Measurements from ENCODE around the gene SIPA1L2. TPM values are rescaled to one million over a fixed set of nuclear protein-coding genes. Genes with fewer than 3 reads are reported as not detected.

Gene SIPA1L2
- total and polyA plus RNA-seq, 2 donors (not counting 1 experiment from before 2014, with no cell fraction given), result 0.39 to 2.0 TPM

DNA sequence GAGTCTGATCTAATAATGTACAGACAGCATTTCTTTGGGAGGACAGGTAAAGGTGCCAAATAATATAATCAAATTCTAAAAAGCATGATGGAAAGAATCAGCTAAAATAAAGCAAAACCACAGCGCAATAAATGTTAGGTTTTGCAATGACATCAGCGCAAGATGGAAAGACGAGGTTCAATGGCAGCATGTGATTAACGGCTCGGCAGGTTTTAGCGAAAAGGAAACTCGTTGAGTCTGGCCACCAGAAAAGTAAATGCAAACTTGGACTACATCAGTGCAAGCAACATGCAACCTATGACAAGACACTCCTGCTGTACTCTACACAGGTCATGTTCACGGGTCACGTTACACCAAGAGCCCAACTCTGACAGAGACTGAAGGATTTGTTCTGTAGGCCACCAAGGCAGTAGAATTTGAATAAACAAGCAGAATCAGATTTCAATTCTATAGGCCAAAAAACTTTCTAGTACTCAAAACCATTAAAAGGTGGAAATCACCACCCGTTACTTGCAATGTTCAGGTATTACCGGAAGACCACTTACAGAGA lies 4.5 kb downstream of the SIPA1L2 start:
- Histone ChIP-seq H3K4me2 (ENCODE audit: extremely low read depth, insufficient read depth, low read length) (no peak overlapping the region), H3K4me1 (ENCODE audit: control insufficient read depth, extremely low read depth, insufficient read depth, low read length) (no peaks in the 10 kb centered on the region), H3K9ac (ENCODE audit: insufficient read depth, low read length) (no peak overlapping the region), H3K27ac (ENCODE audit: insufficient read depth, low read length) (no peak overlapping the region), H3K79me2 (ENCODE audit: control insufficient read depth, insufficient read depth, low read length) (no peaks in the 10 kb centered on the region), H3K9me3 (ENCODE audit: control insufficient read depth, insufficient read depth, low read depth, low read length) (no peaks in the 10 kb centered on the region), H2AFZ (ENCODE audit: low read length) (no peak overlapping the region), H3K4me3 (replicated peaks in 1 of 4; ENCODE audit: control extremely low read depth in 1 of 4, insufficient read depth in 1 of 4, low read depth in 3 of 4, low read length in 4 of 4) (no peak overlapping the region), H3K36me3 (ENCODE audit: control insufficient read depth, insufficient read depth, low read length) (no peaks in the 10 kb centered on the region), H3K27me3 (ENCODE audit: control insufficient read depth, insufficient read depth, low read length) (peaks cover 9% of the 10 kb centered on the region), H4K20me1 (ENCODE audit: control insufficient read depth, extremely low read depth, insufficient read depth, low read length) (no peaks in the 10 kb centered on the region)
- no peak for DNase-seq (ENCODE audit: low read depth in 2 of 2)
- TF ChIP-seq EZH2 (IDR thresholded peaks at IDR 0.05; ENCODE audit: low read length, missing control alignments), result no peak
- no peak for TF ChIP-seq CTCF (conservative IDR thresholded peaks at IDR 0.05 in 1 of 2, IDR thresholded peaks at IDR 0.05 in 1 of 2; ENCODE audit: low read depth in 1 of 2, low read length in 2 of 2)

DNA sequence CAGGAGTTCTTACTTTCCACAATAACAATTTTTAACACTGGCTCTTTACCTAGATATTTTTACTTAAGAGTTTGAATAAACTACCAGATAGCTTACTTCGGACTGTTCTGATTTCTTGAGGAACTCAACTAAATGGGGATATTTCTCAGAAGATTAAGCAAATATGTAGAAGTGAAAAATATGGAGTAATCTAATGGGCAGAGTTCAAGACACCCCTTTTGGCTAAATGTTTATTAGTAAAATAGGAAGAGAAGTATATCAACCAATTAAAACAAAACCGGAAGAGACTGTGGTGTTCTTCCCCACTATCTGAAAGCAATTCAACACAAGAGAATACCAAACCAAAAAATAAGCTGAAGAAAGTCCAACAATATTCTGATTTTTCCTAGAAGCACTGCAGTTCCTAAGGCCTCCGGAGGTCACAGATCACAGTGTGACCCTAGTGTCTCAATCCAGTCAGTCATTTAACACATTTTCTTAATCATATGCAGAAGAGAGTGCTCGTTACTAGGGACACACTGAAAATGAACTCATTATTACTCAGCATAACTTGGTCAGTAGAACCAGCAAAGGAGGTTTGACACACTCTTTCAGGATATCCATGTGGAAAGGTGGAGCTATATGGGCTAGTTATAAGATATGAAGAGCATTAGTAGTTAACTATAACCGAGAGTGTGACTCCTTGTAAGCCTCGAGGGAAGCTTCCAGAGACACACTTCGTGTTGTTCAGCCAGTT lies 5.2 kb downstream of the SIPA1L2 start:
- DNase-seq (ENCODE audit: low read depth in 2 of 2), result no peak
- H3K27ac ChIP-seq (ENCODE audit: insufficient read depth, low read length), result no peak overlapping the region
- no peak overlapping the region for H2AFZ ChIP-seq (ENCODE audit: low read length)
- no peak for TF ChIP-seq CTCF (conservative IDR thresholded peaks at IDR 0.05 in 1 of 2, IDR thresholded peaks at IDR 0.05 in 1 of 2; ENCODE audit: low read depth in 1 of 2, low read length in 2 of 2)
- TF ChIP-seq EZH2 (IDR thresholded peaks at IDR 0.05; ENCODE audit: low read length, missing control alignments), result no peak
- H3K4me2 ChIP-seq (ENCODE audit: extremely low read depth, insufficient read depth, low read length), result no peak overlapping the region
- no peaks in the 10 kb centered on the region for H3K9me3 ChIP-seq (ENCODE audit: control insufficient read depth, insufficient read depth, low read depth, low read length)
- H3K9ac ChIP-seq (ENCODE audit: insufficient read depth, low read length), result no peak overlapping the region
- H3K4me1 ChIP-seq (ENCODE audit: control insufficient read depth, extremely low read depth, insufficient read depth, low read length), result no peaks in the 10 kb centered on the region
- H3K79me2 ChIP-seq (ENCODE audit: control insufficient read depth, insufficient read depth, low read length), result no peaks in the 10 kb centered on the region
- H3K36me3 ChIP-seq (ENCODE audit: control insufficient read depth, insufficient read depth, low read length), result no peaks in the 10 kb centered on the region
- H3K27me3 ChIP-seq (ENCODE audit: control insufficient read depth, insufficient read depth, low read length), result peaks cover 9% of the 10 kb centered on the region
- H4K20me1 ChIP-seq (ENCODE audit: control insufficient read depth, extremely low read depth, insufficient read depth, low read length), result no peaks in the 10 kb centered on the region
- no peak overlapping the region for H3K4me3 ChIP-seq (replicated peaks in 1 of 4; ENCODE audit: control extremely low read depth in 1 of 4, insufficient read depth in 1 of 4, low read depth in 3 of 4, low read length in 4 of 4)

- peaks cover 4% of the 10 kb centered on the region for H3K27me3 ChIP-seq (ENCODE audit: control insufficient read depth, insufficient read depth, low read length)
Observed at GRCh38 chr1:232622981-232623380, 7.0 kb downstream of the SIPA1L2 start.

More at GRCh38 chr1:232622981-232623380, 7.0 kb downstream of the SIPA1L2 start:
- Histone ChIP-seq H2AFZ (ENCODE audit: low read length) (no peak overlapping the region), H3K4me2 (ENCODE audit: extremely low read depth, insufficient read depth, low read length) (no peak overlapping the region), H3K9ac (ENCODE audit: insufficient read depth, low read length) (no peak overlapping the region), H3K9me3 (ENCODE audit: control insufficient read depth, insufficient read depth, low read depth, low read length) (no peaks in the 10 kb centered on the region), H3K27ac (ENCODE audit: insufficient read depth, low read length) (no peak overlapping the region), H3K4me3 (replicated peaks in 1 of 4; ENCODE audit: control extremely low read depth in 1 of 4, insufficient read depth in 1 of 4, low read depth in 3 of 4, low read length in 4 of 4) (no peak overlapping the region), H3K79me2 (ENCODE audit: control insufficient read depth, insufficient read depth, low read length) (no peaks in the 10 kb centered on the region), H4K20me1 (ENCODE audit: control insufficient read depth, extremely low read depth, insufficient read depth, low read length) (no peaks in the 10 kb centered on the region), H3K36me3 (ENCODE audit: control insufficient read depth, insufficient read depth, low read length) (no peaks in the 10 kb centered on the region), H3K4me1 (ENCODE audit: control insufficient read depth, extremely low read depth, insufficient read depth, low read length) (no peaks in the 10 kb centered on the region)
- TF ChIP-seq CTCF (conservative IDR thresholded peaks at IDR 0.05 in 1 of 2, IDR thresholded peaks at IDR 0.05 in 1 of 2; ENCODE audit: low read depth in 1 of 2, low read length in 2 of 2), result no peak
- no peak for TF ChIP-seq EZH2 (IDR thresholded peaks at IDR 0.05; ENCODE audit: low read length, missing control alignments)
- no peak for DNase-seq (ENCODE audit: low read depth in 2 of 2)
